OCI-M1 (cell line): ENCODE results near the gene POU2F1.
A peak's percentile ranks its signal among the peaks of the same experiment; 100 is the strongest.
"Not testable (repeated sequence)": the region's sequence is repeated elsewhere in the genome, so short reads cannot be mapped to it uniquely, and the experiment has no call there.

ENCODE experiments used
- DNase-seq: peaks from one replicate; lab custom pipeline; 2025; lab: John Stamatoyannopoulos, UW

The POU2F1 gene

DNA sequence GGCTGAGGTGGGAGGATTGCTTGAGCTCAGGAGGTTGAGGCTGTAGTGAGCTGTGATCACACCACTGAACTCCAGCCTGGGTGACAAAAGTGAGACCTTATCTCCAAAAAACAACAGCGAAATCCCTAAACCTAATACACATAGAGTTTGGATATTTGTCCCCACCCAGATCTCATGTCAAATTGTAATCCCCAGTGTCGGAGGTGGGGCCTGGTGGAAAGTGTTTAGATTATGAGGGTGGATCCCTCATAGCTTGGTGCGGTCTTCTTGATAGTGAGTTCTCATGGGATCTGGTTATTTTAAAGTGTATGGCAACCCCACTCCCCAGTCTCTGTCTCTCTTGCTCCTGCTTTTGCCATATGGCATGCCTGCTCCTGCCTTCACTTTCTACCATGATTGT lies 94.0 kb downstream of the POU2F1 start:
- DNase-seq, result no peak

DNA sequence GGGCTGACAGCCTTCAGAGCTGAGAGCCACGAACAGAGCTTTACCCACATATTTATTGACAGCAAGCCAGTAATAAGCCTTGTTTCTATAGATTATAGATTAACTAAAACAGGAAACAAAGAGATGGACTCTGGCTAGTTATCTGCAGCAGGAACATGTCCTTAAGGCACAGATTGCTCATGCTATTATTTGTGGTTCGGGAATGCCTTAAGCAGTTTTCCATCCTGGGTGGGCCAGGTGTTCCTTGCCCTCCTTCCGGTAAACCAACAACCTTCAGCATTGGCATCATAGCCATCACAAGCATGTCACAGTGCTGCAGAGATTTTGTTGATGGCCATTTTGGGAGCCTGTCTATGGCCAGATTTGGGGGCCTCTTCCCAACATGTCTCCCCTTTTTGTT lies 96.8 kb downstream of the POU2F1 start:
- no peak for DNase-seq

DNA sequence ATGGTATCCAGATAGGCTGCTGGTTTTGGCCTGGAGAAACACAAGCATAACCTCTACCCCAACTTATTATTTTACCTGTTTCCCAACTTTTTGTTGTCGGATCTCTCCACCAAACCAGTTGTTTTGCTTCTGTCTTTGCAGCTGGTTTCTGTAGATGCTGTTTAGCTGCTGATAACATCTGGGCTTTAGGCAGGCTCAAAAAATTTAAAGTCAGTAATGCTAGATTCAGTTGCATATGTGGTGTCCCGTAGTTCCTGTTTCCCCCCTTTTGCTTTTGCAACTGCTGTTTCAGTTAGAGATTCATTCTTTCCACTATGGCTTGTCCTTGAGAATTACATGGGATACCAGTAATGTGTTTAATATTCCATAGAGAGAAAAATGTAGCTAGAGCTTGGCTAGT lies 98.5 kb downstream of the POU2F1 start:
- not testable (repeated sequence) for DNase-seq

DNA sequence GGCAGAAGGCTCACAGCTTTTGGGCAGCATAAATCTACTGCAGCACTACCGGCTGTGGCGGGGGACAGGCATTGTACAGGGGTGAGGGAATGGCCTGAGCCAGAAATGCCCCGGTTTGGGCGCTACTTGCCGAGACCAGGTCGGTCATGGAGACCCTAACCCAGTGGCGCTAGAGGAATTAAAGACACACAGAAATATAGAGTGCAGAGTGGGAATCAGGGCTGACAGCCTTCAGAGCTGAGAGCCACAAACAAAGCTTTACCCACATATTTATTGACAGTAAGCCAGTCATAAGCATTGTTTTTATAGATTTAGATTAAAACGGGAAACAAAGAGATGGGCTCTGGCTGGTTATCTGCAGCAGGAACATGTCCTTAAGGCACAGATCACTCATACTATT lies 101.8 kb downstream of the POU2F1 start:
- DNase-seq, result no peak

DNA sequence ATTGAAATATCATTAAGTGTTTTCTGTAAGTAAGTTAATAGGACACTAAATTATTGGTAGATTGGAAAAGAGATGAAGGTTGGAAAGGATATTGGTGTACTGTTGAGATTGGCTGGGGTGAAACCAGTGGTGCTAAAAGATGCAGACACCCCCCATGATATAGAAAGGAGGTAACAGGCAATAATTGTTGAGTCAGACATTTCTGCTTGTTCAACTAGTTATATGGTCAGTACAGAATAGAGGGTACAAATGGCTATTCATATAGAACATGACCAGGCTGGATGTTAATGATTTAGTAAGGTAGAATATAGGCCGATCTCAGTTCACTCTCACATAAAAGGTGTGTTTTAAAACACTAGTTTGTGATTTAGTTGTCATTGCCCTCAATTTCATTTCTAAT lies 104.5 kb downstream of the POU2F1 start:
- DNase-seq, result no peak

DNA sequence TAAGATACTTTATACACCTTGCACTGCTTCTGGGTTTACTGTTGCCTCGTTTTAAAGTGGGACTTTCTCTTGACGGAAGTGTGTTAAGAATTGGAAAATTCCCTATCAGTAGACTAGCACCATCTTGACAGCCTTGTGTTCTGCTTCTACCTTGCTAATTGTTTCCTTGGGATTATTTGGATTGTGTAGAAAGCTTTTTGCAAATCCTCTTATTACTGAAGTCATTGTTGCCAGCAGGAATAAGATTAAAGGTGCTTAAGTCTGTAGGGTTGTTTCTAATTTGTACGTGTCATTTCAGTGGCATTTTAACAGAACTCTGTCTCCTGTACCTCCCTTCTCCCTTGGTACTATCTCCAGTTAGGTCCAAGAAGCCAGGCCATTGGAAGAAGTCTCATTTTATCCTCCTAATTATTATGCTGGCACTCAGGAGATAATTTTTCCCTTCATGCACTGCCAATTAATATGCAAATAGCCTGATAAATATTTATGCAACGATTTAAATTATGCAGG lies 107.7 kb downstream of the POU2F1 start:
- DNase-seq, result no peak

DNA sequence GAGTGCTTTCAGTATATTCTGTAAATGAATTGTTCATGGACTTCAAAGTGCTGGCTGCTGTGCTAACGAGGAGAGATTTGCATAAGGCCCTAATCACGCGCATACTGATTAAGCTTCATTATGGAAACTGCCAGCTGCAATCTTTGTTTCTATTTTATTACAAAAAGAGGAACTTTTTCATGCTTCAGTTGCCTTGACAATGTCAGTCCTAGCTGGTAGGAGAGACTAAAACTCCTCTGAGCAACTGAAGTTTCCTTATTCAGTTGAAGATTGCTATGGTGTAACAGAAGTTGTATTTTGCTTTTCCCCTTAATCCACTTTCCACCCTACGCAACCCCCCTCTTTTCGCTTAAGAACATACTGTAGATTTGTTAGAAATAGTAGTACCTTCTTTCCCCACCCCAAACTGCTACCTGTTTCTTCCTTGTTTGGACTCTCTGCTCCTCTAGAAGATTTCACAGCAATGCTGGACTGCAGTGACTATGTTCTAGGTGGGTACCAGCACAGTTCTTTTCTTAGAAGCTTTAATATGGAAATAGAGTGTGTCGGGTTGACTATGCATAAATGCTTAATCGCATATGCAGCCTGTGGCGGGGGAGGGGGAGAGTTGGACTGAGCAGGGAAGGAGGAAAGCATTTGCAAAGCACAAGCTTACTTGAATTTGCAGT lies 108.3 kb downstream of the POU2F1 start:
- DNase-seq, result peak; percentile 92

DNA sequence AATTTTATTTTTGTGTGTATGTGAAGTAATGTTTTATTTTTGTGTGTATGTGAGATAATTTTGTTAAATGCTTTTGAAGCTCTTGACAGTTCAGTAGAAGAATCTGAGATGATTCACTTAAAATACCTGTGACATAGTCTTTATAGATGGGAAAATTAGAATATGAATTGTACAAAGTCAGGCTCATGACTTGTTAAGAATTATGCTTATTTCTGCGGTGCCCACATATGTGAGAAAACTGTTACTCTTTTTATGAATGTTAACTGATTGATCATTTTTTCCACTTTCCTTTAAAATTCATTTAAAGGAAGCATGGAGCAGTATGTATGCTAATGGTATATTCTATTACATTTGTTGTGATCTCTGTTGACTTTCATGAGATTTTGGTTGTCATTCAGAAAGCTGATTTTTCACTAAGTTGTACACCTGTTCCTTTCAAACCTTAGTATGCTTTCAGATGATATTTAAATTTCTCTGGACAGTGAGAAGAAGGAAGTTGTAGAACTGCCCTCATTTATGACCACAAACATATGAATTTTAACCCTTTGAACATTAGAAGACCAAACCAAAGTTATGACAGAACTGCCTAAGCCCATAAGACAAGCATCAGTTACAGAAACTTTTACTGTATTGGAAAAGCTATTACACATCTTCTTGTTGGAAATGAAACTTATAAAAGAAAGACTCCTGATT lies 110.1 kb downstream of the POU2F1 start:
- peak; percentile 65 for DNase-seq

DNA sequence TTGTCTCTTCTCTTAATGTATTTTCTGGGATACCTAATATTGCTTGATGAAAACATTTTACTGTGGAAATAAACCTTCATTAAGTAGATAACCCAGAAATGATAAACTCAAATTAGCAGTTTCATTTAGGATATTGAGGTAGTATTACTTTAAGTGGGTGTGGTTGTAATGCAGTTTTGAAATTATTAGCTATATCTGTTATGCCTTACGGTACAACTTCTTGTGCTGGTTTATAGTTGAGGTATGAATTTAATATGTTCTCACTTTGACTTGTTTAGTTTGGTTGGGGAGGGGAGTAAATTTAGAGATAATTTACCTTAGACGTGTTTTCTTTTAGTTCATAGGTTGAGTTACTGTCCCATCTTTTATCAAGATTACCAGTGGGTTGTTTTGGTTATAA lies 111.0 kb downstream of the POU2F1 start:
- DNase-seq, result no peak

DNA sequence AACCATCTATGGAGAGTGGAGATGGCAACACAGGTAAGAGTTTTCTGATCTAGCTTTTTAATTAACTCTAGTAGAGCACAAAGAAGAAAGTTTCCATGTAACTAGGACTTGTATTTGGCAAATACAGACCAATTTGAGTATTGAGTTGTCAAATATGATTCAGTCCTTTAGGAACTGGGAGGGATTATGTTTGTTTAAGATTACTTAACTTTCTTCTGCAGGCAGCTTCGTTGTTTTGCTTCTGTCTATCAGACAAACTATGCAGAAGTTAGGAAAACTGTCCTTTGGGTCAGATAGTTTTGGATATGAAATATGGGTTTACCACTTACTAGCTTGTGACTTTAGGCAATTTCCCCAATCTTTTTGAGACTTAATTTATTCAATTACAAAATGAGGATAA lies 111.8 kb downstream of the POU2F1 start:
- DNase-seq, result peak; percentile 51

DNA sequence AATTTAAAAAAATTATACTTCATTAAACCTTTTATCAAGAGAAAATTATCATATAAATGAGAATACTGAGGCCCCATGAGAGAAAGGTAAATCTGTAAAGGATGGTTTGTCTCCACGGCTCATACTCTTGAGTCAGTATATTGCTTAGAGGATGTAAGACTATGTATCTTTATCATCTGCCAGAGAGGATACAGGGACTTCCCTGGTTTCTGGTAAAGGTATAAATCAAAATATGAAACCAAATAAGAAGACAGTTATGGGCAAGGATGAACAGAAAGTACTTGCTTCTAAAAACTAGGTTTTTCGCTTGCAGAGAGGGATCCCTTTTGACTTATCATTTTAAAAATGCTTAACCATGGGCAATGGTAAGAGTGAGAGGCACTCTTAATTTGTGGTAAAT lies 112.4 kb downstream of the POU2F1 start:
- DNase-seq, result no peak

DNA sequence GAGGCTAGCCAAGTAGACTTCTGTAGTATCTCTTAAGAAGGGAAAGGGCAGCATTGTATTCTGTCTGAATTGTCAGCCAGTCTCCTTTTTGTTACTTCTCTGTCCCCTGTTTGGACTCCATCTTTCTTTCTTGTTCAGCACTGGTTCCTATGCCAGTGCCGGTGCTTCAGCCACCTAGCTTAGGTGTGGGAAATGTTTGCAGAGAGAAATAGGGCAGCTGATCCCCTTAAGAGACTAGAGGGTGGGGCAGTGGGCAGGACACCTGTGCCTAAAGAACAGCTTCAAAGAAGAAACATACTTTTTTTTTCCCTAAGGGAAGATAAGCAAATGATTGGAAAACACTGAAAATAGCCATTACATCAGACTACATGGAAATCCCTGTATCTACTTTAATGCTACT lies 113.0 kb downstream of the POU2F1 start:
- DNase-seq, result no peak

DNA sequence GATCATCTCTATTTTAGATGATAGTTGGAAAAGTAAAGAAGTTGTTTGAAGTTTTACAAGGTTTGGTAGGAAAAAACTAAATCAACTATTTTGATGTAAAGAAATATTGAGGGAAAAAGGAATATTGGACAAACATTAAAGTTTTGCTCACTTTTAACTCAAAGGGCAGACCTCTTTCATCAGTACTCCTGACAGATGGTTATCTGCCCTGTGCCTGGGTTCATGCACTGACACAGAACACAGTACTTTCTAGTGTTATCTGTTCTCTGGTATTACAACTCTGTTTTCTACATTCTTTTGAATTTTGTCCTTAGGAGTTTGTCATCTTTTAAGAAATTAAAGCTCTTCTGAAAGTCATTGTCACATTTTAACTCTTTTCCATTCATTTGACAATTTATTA lies 118.7 kb downstream of the POU2F1 start:
- DNase-seq, result no peak

DNA sequence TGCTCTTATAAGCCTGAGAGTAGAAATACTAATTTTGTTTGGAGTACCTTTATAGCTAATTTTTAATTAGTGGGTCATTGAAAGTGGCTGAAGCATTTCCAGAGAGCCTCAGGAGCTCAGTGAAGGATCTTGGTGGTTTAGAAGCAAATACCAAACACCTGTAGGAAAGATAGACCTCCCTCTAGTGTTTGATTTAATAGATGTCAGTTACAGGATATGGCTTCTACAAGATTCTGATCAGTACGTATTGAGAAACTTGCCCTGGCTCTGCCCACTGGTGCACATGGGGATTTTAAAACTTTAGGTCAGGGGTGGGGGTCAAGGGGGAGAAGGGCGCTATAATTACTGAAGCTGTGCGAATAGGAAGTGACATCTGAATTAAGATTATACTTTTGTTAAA lies 122.2 kb downstream of the POU2F1 start:
- DNase-seq, result peak; percentile 66

DNA sequence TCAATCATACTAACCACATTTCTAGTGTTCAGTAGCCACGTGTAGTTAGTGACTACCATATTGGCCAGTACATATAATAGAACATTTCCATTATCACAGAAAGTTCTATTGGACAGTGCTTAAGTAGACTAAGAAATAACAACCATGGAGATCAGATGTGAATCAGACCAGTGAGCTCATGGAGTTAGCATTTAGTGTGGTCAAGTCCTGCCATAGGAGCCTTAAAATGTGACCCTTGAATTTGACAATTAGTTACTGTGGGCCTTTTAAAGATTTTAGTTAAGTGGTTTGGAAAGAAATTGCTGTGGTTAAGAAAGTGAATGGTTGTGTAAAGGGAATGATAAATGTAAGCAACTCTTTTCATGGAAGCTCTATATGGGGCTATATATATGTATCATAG lies 123.4 kb downstream of the POU2F1 start:
- DNase-seq, result no peak

DNA sequence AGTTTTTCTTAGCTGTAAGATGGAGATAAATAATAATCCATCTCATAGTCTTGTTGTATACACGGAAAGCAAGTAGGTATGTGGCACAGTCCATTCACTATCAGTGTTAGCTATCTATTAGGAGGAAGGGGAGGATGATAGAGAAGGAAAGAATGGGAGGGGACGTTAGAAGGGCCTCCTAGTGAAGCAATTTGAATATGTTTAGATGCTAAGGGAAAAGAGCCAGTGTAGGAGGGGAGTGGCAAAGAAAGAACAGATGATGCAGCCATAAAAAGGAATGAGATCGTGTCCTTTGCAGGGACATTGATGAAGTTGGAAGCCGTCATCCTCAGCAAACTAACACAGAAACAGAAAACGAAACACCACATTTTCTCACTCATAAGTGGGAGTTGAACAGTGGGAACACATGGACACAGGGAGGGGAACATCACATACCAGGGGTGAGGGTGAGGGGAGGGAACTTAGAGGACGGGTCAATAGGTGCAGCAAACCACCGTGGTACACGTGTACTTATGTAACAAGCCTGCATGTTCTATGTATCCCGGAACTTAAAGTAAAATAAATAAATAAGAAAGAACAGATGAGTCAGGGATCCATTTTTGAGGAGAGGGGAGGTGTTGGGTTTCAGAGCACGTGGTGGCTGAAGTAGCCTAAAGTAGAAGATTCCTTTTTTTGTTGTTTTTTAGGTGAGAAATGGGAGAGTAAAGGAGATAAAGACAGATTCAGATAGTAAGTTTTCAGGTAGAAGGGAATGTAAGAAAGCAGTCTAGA lies 124.1 kb downstream of the POU2F1 start:
- no peak for DNase-seq

DNA sequence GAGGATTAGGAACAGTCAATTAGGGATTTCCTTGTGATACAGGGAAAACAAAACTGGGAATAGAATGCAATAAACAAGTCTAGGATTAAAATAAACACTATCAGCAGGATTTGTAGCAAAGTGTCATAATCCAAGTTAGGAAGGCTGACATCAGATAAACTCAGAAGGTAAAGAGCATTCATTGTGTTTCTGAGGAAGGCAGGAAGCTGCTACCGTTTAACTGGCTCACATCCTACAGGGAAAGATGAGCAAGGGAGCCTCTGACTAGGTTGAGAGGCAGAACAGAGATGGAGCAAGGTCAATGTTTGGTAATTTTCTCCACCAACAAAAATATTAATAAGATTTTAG lies 124.7 kb downstream of the POU2F1 start:
- no peak for DNase-seq

DNA sequence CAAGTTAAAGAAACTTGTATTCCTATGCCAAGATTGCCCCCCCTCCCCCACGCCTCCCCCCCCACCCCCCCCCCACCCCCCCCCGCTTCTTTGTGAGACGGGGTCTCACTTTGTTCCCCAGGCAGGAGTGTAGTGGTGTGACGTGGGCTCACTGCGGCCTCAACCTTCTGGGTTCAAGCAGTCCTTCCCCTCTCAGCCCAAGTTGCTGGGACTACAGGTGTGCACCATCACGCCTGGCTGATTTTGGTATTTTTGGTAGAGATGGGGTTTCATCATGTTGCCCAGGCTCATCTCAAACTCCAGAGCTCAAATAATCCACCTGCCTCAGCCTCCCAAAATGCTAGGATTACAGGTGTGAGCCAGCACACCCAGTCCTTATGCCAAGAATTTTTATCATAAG lies 136.6 kb downstream of the POU2F1 start:
- DNase-seq, result no peak

DNA sequence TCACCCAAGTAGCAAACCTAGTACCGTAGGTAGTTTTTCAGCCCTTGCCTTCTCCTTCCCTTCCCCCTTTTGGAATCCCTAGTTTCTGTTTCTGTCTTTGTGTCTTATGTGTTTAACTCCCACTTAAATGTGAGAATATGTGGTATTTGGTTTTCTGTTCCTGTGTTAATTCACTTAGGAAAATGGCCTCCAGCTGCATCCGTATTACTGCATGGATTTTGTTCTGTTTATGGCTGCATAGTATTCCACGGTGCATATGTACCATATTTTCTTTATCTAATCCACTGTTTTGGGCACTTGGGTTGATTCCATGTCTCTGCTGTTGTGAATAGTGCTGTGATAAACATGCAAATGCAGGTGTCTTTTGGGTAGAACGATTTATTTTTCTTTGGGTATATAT lies 138.6 kb downstream of the POU2F1 start:
- no peak for DNase-seq

DNA sequence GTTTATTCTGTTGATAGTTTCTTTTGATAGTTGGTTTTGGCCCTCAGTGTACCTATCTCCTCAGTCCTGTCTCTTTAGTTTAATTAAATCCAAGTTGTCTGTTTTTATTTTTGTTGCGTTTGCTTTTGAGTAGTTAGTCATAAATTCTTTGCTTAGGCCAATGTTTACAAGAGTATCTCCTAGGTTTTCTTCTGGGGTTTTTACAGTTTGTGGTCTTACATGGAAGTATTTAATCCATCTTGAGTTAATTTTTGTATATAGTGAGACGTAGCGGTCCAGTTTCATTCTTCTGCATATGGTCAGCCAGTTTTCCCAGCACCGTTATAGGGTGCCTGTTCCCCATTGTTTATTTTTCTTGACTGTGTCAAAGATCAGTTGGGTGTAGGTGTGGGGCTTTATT lies 139.4 kb downstream of the POU2F1 start:
- DNase-seq, result no peak

DNA sequence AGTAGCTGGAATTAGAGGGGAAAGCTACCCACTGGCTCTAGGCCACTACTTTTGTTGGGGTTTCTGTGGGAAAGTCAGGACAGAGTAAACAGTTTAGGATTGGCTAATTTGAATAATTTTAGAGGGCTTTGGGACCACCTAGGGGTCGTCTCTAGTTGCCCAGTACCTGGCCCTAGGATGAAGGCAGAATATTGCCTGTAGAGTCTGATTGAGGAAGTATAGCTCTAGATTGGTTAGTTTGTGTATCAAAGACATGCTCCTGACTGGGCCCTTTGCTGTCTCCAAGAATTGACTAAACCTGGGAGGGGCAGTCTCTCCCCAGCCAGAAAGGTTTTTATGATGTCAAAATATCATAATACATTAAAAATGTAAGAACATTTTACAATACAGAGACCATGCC lies 142.0 kb downstream of the POU2F1 start:
- no peak for DNase-seq

DNA sequence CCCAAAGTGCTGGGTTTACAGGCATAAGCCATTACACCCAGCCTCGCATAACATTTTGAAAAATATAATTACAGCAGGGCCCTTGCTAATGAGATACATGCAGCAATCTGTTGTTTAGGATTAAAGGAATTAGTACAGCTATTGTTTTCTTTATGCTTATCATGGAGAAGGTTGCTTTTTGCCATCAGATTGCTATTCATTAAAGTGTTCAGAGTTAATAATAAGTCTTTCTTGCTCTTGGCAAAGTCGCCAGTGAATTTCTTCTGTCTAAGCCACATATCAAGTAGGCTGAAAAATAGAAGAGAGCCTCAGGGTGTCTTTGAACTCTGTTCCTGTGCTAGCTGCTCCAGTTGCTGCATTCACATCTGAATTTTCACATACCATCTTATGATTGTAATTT lies 144.1 kb downstream of the POU2F1 start:
- no peak for DNase-seq

DNA sequence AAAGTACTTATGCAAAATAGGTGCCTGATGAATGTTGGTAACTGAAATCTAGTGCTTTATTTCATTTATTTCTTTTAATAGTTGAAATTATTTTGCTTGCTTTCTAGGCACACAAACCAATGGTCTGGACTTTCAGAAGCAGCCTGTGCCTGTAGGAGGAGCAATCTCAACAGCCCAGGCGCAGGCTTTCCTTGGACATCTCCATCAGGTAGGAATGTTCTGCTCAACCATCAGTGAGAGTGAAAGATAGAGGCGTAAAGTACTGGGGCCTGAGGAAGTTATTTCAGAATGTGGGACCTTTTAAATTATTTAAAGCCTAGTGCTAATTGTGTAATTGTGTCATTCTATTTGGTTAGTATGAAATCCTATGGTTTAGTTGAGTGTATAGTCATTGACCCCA lies 144.7 kb downstream of the POU2F1 start:
- no peak for DNase-seq
